ENCODE measurements around the gene KAT6B. TPM values are rescaled to one million over a fixed set of nuclear protein-coding genes. Genes with fewer than 3 reads are reported as not detected.
A peak's percentile ranks its signal among the peaks of the same experiment; 100 is the strongest.

The KAT6B gene
- total RNA-seq, 1 donor from 2014 or later: 18.1 TPM

DNA sequence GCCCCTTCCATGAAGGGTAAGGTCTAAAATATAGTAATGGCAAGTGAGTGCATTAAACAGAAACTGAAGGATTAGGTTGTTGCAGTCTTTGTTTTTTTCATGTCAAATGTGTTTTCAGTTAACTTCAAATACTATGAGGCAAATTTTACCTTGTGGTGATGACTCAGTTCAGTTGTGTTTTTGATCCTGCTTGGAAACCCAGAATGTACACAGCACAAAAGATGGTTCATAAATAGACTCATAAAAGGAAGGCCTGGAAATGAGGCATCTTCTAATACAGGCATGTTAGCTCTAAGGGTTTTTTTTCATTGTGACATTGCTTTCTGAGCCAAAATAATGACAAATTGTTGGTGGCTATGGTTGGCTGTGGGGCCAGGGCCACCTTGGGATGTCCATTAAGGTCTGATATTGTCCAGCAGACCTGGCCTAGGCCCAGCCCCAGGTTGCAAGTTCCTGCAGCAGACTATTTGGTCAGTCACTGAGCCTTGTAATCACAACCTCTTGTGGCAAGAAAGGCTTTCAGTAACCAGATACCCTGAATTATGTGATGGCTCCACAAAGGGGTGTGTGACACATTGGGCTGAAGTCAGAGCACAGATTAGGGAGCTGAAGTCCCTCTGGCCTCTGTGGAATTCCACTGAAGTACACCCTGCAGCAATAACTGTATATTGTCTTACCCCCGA, 216.0 kb downstream of the KAT6B start:
- Mint-ChIP-seq H3K4me3 (ENCODE audit: unreplicated experiment) (no peak overlapping the region), H3K4me1 (ENCODE audit: unreplicated experiment) (no peaks in the 10 kb centered on the region), H3K27me3 (ENCODE audit: unreplicated experiment) (peaks cover 3% of the 10 kb centered on the region), H3K27ac (ENCODE audit: unreplicated experiment) (no peak overlapping the region), H3K9me3 (ENCODE audit: unreplicated experiment) (no peaks in the 10 kb centered on the region), H3K36me3 (ENCODE audit: low read depth, unreplicated experiment) (peaks cover 4% of the 10 kb centered on the region)
- TF ChIP-seq, protein P1, sequence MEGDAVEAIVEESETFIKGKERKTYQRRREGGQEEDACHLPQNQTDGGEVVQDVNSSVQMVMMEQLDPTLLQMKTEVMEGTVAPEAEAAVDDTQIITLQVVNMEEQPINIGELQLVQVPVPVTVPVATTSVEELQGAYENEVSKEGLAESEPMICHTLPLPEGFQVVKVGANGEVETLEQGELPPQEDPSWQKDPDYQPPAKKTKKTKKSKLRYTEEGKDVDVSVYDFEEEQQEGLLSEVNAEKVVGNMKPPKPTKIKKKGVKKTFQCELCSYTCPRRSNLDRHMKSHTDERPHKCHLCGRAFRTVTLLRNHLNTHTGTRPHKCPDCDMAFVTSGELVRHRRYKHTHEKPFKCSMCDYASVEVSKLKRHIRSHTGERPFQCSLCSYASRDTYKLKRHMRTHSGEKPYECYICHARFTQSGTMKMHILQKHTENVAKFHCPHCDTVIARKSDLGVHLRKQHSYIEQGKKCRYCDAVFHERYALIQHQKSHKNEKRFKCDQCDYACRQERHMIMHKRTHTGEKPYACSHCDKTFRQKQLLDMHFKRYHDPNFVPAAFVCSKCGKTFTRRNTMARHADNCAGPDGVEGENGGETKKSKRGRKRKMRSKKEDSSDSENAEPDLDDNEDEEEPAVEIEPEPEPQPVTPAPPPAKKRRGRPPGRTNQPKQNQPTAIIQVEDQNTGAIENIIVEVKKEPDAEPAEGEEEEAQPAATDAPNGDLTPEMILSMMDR (IDR thresholded peaks at IDR 0.05; ENCODE audit: unreplicated experiment): no peak
- DNase-seq (ENCODE audit: low spot score): no peak

DNA sequence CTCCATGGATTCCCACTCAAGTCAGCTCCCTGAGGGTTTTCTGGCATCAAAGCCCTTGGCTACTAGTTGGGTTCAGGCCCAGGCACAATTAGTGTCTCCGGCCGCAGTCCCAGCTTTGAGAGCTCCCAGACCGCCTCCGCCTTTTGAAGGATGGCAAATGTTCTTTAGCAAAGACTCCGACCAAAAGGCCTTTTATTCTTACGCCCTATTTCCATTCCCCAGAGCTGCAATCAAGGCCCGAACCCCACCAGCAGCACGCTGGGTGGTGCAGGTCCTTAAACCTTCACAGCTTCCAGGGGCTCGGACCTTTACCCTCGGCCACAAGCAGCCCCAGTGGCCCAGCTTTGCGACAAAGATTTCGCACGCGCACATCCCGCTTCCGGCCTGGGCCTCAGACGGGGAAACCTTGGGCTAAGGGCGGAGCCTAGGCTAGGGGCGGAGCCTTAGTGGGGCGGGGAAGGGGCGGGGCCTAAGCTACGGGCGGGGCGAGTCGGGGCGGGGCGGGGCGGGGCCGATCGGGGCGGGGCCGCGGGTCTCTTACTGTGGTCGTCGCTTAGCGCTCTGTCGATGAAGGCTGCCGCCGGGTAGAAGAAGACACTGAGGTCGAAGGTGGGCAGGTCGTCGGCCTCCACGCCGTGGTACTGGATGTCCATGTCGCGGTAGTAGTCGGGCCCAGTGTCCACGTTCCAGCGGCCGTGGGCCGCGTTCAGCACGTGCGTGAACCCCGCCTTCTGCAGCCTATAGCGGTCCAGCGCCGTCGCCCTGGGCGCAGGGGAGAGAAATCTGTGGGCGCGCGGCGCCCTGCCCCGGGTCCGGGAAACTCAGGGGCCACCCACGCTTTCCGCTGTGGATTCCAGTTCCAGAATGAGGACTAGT, 217.1 kb downstream of the KAT6B start:
- H3K9me3 Mint-ChIP-seq (ENCODE audit: unreplicated experiment): no peaks in the 10 kb centered on the region
- H3K27me3 Mint-ChIP-seq (ENCODE audit: unreplicated experiment): peaks cover 3% of the 10 kb centered on the region
- DNase-seq (ENCODE audit: low spot score): peak; percentile 42
- H3K4me1 Mint-ChIP-seq (ENCODE audit: unreplicated experiment): no peaks in the 10 kb centered on the region
- H3K4me3 Mint-ChIP-seq (ENCODE audit: unreplicated experiment): no peak overlapping the region
- peaks cover 4% of the 10 kb centered on the region for H3K36me3 Mint-ChIP-seq (ENCODE audit: low read depth, unreplicated experiment)
- TF ChIP-seq, protein P1 (IDR thresholded peaks at IDR 0.05; ENCODE audit: unreplicated experiment): no peak
- no peak overlapping the region for H3K27ac Mint-ChIP-seq (ENCODE audit: unreplicated experiment)

DNA sequence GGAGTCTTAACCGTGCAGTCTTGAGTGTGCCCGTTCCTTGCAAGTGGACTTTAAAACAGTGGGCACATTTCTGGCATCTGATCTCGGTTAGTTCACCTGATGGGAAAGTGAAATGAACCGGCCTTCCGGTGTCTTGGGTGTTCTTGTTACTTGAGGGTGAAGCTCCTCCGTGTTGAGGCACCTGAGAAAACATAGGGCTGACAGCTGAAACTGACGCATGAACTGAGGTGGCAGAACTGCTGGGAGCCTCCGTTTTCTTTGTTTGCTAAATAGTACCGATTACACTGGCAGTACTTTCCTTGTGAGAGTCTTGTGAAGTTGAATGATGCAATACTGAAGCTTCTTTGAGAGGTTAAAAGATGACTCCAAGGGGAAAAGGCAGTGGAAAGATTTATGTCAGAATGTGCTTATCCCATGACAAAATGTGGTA, 222.3 kb downstream of the KAT6B start:
- H3K27me3 Mint-ChIP-seq (ENCODE audit: unreplicated experiment): no peaks in the 10 kb centered on the region
- no peaks in the 10 kb centered on the region for H3K4me1 Mint-ChIP-seq (ENCODE audit: unreplicated experiment)
- no peak overlapping the region for H3K4me3 Mint-ChIP-seq (ENCODE audit: unreplicated experiment)
- H3K9me3 Mint-ChIP-seq (ENCODE audit: unreplicated experiment): no peaks in the 10 kb centered on the region
- peaks cover 4% of the 10 kb centered on the region for H3K36me3 Mint-ChIP-seq (ENCODE audit: low read depth, unreplicated experiment)
- no peak overlapping the region for H3K27ac Mint-ChIP-seq (ENCODE audit: unreplicated experiment)
- DNase-seq (ENCODE audit: low spot score): no peak
- TF ChIP-seq, protein P1 (IDR thresholded peaks at IDR 0.05; ENCODE audit: unreplicated experiment): no peak

DNA sequence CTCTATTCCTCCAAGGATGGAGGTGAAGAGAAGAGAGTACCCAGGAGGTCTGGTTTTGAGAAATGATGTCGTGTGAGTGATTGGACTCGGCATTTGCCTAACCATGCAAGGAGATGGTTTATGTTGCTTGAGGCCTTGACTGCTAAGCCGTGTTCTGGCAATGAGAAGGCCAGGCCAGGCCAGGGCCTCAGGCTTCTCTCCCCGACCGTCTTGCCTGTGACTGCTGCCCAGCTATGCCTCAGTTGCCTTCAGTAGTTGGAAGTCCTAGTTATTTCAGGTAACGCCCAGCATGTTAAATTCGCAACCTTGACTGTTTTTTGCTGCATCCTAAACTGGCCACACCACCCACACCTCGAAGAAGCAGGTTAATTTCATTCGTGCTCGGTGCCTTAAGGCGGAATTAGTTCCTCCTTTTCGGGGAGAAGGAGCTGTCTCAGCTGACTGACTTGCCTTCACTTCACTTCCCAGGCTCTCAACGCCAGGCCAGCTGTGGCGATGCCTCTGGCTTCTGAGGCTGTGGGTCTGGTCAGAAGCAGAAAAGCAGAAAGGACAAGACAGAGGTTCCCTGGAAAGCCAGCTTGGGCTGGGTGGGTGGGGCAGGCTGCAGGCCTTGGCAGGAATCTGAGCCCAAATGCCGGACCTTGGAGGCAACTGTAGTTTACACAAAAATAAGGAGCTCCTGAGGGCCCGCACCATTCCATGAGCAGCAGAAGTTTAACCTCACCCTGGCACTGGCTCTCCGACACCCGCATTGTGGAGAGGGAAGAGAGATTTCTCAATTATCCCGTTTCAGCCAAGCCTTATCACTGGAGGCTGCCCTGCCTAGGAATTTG, 223.1 kb downstream of the KAT6B start:
- no peaks in the 10 kb centered on the region for H3K9me3 Mint-ChIP-seq (ENCODE audit: unreplicated experiment)
- no peak for DNase-seq (ENCODE audit: low spot score)
- TF ChIP-seq, protein P1 (IDR thresholded peaks at IDR 0.05; ENCODE audit: unreplicated experiment): no peak
- no peaks in the 10 kb centered on the region for H3K4me1 Mint-ChIP-seq (ENCODE audit: unreplicated experiment)
- no peak overlapping the region for H3K27ac Mint-ChIP-seq (ENCODE audit: unreplicated experiment)
- peaks cover 4% of the 10 kb centered on the region for H3K36me3 Mint-ChIP-seq (ENCODE audit: low read depth, unreplicated experiment)
- no peak overlapping the region for H3K4me3 Mint-ChIP-seq (ENCODE audit: unreplicated experiment)
- no peaks in the 10 kb centered on the region for H3K27me3 Mint-ChIP-seq (ENCODE audit: unreplicated experiment)

All from endothelial cell (in vitro differentiated cells).